HG03442 (cell line): Measurements from ENCODE around the gene LRRC36.
"Not testable (repeated sequence)": the region's sequence is repeated elsewhere in the genome, so short reads cannot be mapped to it uniquely, and the experiment has no call there.

ENCODE experiments used
- ATAC-seq: cut with Tn5 transposase; IDR thresholded peaks from one replicate; pipeline ENCODE4 v1.9.1; 2021; ENCODE audit warnings: mild to moderate bottlenecking, moderate library complexity; ENCODE audit not compliant: unreplicated experiment

LRRC36 gene

GRCh38 chr16:67341250-67341649 is 14.6 kb downstream of the LRRC36 start:
- no peak for ATAC-seq

- no peak for ATAC-seq
Measured at GRCh38 chr16:67342616-67343015, 16.0 kb downstream of the LRRC36 start.

DNA sequence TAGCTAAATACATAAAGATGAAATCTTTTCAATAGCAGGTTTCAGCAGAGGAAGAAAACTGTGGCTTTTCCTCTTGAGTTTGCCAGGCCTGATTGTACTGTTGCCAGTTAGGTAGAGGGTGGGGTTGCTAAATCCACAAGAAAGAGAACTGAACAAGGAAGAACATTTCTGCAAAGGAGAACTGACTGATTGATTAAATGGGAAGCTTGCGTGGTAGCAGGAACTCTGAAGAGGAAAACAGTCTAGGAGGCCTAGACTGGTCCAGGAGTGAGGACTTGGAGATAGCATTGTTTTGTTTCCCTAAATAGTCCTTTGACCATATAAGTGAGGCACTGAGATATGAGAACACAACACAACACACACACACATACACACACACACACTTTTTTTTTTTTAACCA is 18.8 kb downstream of the LRRC36 start:
- ATAC-seq = no peak

- ATAC-seq = no peak
Measured at GRCh38 chr16:67346341-67346740, 19.7 kb downstream of the LRRC36 start.

DNA sequence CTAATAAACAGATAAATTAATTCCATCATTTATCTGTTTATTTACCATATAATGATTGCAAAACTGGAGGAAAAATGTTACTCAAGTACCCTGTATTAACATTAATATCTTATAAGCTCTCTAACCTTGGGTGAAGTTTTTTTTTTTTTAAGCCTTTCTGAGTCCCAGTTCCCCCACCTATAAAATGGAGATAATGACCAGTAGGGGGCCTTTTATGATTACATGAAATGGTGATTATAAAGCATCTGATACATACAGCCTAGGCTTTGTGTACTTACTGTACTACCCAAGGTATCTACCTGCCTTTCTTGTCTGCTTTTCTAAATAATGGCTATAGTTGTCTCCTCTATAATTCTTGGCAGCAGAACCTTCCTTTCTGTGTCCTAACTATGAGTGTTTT is 22.6 kb downstream of the LRRC36 start:
- ATAC-seq = no peak

GRCh38 chr16:67350324-67350723 is 23.7 kb downstream of the LRRC36 start:
- no peak for ATAC-seq

- not testable (repeated sequence) for ATAC-seq
Measured at GRCh38 chr16:67352463-67352862, 25.8 kb downstream of the LRRC36 start.

- no peak for ATAC-seq
Measured at GRCh38 chr16:67356396-67356795, 29.8 kb downstream of the LRRC36 start.

DNA sequence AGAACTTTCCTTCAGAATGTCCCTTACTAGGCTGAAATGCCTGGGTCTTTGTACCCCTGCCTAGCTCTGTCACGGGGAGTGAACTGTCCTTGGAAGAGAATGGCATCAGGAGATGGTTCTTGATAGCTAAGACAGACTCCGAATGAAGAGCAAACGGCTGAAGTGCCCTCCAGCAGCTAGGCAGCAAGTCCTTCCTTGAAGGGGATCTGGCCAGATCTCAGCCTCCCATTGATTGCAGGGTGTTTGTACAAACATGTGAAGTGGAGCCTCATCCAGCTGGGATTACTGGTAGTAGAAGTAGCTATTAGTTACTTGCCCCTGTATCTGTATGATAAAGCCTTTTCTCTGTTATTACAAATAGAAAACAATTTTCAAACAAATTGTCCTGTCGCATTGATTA is 30.9 kb downstream of the LRRC36 start:
- ATAC-seq = no peak

GRCh38 chr16:67359540-67360269 is 33.1 kb downstream of the LRRC36 start:
- not testable (repeated sequence) for ATAC-seq

GRCh38 chr16:67361038-67361437 is 34.4 kb downstream of the LRRC36 start:
- no peak for ATAC-seq

DNA sequence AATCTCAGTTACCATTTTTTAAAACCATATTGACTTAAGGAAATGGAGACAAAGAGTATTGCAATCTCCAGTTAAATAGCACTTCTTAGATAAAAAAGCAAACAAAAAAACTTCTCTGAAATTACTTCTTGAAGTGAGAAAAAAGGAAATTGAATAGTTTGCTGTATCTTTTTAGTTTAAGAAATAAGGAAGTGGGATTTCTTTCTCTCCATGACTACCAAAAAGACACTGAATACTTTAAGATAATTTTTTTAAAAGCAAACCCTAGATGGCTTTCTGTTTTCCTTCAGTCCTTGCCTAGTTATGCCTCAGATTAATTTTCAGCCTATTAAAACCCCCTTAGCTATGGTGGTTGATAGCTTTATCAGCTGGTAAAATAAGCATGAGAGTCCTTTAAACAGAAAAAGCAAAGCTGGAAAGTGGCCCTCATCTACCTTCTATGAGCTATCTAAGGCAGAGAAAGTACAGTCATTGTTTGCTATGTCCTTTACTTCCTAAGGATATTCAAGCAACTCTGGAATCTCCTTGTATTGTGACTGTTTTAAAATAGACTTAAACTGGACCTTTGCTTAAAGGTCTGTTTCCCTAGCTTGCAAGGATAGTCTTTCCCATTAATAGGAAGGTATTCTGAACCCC is 38.1 kb downstream of the LRRC36 start:
- ATAC-seq = no peak

DNA sequence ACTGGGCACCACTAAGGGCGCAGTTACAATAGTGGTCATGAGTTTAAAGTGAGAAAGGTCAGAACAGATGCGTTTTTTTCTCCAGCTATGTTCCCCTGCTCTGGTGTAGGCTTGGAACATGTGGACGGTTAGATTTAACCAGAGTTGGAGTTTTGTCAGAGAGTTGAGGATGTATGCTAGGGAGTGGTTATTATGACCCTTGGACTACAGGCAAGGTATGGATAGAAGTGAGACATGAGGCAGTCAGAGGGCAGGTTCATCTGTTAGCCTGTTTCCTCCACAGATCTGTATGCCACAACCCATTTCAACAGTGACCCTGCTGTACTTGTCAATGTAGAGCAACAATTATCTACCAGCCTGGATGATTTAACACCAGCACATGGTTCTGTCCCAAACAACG is 44.0 kb downstream of the LRRC36 start:
- ATAC-seq = no peak

DNA sequence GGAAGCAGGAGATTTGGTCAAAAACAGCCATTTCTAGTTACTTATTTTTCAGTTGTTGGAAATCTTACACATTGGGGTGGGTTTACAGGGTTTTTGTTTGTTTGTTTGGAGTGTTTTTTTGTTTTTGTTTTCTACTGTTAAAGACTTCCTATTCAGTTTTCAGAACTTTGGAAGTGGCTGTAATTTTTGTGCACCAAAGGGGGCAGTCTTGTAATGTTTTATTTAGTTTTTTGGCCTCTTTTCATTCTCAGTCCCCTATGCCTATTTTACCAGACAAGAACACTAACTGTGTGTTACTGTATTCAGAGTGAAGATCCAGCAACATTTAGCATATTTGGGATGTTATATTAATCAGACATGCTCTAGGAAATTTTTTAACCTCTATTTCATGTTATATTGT is 46.0 kb downstream of the LRRC36 start:
- ATAC-seq = no peak

DNA sequence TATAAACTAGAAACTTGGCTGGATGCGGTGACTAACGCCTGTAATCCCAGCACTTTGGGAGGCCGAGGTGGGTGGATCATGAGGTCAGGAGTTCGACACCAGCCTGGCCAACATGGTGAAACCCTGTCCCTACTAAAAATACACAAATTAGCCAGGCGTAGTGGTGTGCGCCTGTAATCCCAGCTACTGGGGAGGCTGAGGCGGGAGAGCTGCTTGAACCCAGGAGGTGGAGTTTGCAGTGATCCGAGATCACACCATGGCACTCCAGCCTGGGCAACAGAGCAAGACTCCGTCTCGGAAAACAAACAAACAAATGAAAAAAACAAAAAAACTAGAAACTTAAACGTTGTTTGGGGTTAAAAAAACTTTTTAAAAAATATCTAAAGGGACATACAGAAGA is 49.4 kb downstream of the LRRC36 start:
- not testable (repeated sequence) for ATAC-seq

DNA sequence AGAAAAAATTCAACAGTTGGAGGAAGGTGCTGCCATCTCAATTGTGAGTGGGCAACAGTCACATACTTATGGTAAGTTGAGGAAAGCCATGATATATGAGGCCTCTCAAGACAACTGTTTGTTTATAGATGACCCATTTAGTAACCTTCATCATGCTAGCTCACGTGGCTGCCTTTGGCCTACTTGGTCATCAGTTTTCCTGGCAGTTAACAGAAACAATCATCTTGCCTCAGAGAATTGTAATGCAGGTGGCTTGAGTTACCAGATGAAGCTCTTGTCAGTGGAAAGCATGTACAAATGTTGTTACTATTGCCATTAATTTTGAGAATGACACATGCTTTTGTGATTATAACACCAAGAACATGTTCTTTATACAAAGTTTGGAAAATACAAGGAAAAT is 52.0 kb downstream of the LRRC36 start:
- ATAC-seq = no peak

GRCh38 chr16:67383284-67383683 is 56.7 kb downstream of the LRRC36 start:
- no peak for ATAC-seq

GRCh38 chr16:67384778-67385510 is 58.3 kb downstream of the LRRC36 start:
- ATAC-seq = no peak

DNA sequence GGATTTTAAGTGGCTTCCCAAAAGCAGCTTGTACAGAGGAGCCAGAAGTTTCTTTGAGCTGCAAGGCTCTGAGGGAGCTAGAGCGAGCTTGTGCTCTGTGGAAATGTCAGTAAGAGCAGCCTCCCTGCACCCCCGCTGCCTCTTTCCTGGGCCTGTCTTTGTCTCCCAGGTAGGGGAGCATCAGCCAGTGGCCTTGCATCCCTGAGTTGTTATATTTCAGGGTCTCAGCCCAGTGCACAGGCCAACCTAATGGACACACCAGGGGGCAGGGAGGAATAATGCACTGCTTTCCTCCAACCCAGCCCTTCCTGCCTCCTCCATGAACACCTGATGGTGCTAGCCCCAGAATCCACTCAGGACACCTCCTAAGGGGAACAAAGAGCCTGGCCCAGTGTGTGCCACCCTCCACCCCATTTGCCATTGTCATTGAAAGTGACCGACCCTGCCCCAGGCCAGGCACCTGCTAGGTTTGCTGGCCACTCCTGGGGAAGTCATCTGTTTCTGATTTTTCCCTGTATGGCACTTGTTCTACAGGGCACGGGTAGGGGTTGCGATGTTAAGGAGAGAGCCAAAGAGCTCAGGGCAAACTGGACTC is 60.3 kb downstream of the LRRC36 start:
- no peak for ATAC-seq

DNA sequence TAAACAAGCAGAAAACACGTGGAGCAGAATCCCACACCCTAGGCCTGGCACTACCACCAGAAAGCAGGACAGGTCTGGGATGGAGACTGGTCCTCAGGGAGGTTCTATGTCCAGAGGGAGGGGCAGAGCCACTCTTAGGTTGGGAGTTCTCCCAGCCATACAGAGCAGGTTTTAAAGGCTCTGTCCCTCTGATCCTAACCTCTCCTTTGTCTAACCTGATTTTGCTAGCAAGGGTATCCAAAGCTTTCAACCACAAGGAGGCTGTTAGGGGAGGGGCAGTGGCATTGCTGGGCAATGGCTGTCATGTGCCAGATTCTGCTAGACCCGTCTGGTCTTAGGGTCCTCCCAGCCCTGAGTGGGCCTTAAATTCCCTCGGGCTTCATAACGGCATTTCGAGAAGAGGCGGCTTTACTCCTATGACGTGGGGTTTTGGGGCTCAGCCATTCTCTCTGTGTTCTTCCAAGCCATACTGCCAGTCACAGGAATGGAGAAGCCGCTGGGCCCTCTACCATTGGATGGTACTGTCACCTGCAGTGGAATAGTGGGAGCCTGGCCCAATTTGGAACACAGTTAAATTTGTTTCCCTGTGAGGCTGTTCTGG is 61.0 kb downstream of the LRRC36 start:
- ATAC-seq = no peak

GRCh38 chr16:67388191-67388590 is 61.6 kb downstream of the LRRC36 start:
- no peak for ATAC-seq
